HepG2 (cell line): ENCODE results near the gene ZMIZ1. TPM values are rescaled to one million over a fixed set of nuclear protein-coding genes. Genes with fewer than 3 reads are reported as not detected.
A peak's percentile ranks its signal among the peaks of the same experiment; 100 is the strongest.

Source experiments
- CBX5 ChIP-seq: sonication (generic); formaldehyde crosslinking; IDR thresholded peaks from 2 replicates; pipeline ENCODE4 v1.4.0; 2020; ENCODE audit warnings: missing genetic modification reagents, borderline replicate concordance
- ETV5 ChIP-seq: IDR thresholded peaks from 2 replicates; pipeline ENCODE4 v1.6.1; 2018; ENCODE audit warnings: missing biosample characterization, missing genetic modification reagents, inconsistent platforms, borderline replicate concordance
- GZF1 ChIP-seq: sonication (generic); formaldehyde crosslinking; IDR thresholded peaks from 2 replicates; pipeline ENCODE4 v1.5.1; 2020; ENCODE audit warnings: mild to moderate bottlenecking, missing genetic modification reagents
- HIVEP1 ChIP-seq: sonication (generic); formaldehyde crosslinking; IDR thresholded peaks from 2 replicates; pipeline ENCODE4 v1.4.0; 2020; ENCODE audit warnings: mild to moderate bottlenecking, missing genetic modification reagents
- HNRNPL ChIP-seq: fragments of 200-400 bp; formaldehyde crosslinking; IDR thresholded peaks from 2 replicates; pipeline ENCODE4 v1.6.1; 2017; ENCODE audit warnings: mild to moderate bottlenecking, low read depth, low read length
- KLF13 ChIP-seq: sonication (generic); formaldehyde crosslinking; IDR thresholded peaks from 2 replicates; pipeline ENCODE4 v1.4.0; 2020; ENCODE audit warnings: mild to moderate bottlenecking, missing genetic modification reagents
- NFIC ChIP-seq: IDR thresholded peaks from 2 replicates; pipeline ENCODE4 v1.6.1; 2012; ENCODE audit warnings: mild to moderate bottlenecking, low read length, inconsistent platforms
- NR2F1 ChIP-seq, 2 experiments: fragments of 450-650 bp in 1 of 2; formaldehyde crosslinking in 1 of 2; IDR thresholded peaks; 2 replicates each; pipeline versions ENCODE4 v1.5.0 to v1.6.1; 2016 to 2020; ENCODE audit warnings: mild to moderate bottlenecking in 1 of 2, missing compliant biosample characterization in 1 of 2, missing genetic modification reagents in 1 of 2, moderate library complexity in 1 of 2
- RXRB ChIP-seq: IDR thresholded peaks from 2 replicates; pipeline ENCODE4 v1.6.1; 2016; ENCODE audit warnings: borderline replicate concordance, missing genetic modification reagents, missing compliant biosample characterization
- SALL2 ChIP-seq: sonication (generic); formaldehyde crosslinking; IDR thresholded peaks from 2 replicates; pipeline ENCODE4 v1.8.1; 2023; ENCODE audit warnings: mild to moderate bottlenecking, missing genetic modification reagents, inconsistent platforms
- SP2 ChIP-seq: sonication (generic); formaldehyde crosslinking; IDR thresholded peaks from 2 replicates; pipeline ENCODE4 v1.5.1; 2020; ENCODE audit warnings: mild to moderate bottlenecking, missing genetic modification reagents
- TARDBP ChIP-seq: sonication (generic); formaldehyde crosslinking; IDR thresholded peaks from 2 replicates; pipeline ENCODE4 v1.8.0; 2022; ENCODE audit warnings: mild to moderate bottlenecking, missing genetic modification reagents
- USF2 ChIP-seq, 2 experiments: sonication (generic) in 1 of 2; formaldehyde crosslinking in 1 of 2; IDR thresholded peaks; 2 replicates each; pipeline versions ENCODE4 v1.5.1 to v1.6.1; 2011 to 2020; ENCODE audit warnings: borderline replicate concordance in 1 of 2, low read depth in 1 of 2, low read length in 1 of 2, mild to moderate bottlenecking in 1 of 2, missing genetic modification reagents in 1 of 2, moderate library complexity in 1 of 2
- ZC3H13 ChIP-seq: sonication (generic); formaldehyde crosslinking; IDR thresholded peaks from 2 replicates; pipeline ENCODE4 v1.8.1; 2023; ENCODE audit warnings: mild to moderate bottlenecking, missing genetic modification reagents, moderate library complexity
- ZFY ChIP-seq: sonication (generic); formaldehyde crosslinking; IDR thresholded peaks from 2 replicates; pipeline ENCODE4 v1.4.0; 2020; ENCODE audit warnings: missing genetic modification reagents
- ZNF136 ChIP-seq: sonication (generic); formaldehyde crosslinking; IDR thresholded peaks from 2 replicates; pipeline ENCODE4 v1.8.1; 2022; ENCODE audit warnings: low read depth, mild to moderate bottlenecking, moderate library complexity, missing genetic modification reagents
- ZNF329 ChIP-seq: sonication (generic); formaldehyde crosslinking; IDR thresholded peaks from 2 replicates; pipeline ENCODE4 v1.9.0; 2021; ENCODE audit warnings: low read depth, mild to moderate bottlenecking, missing genetic modification reagents
- ZNF614 ChIP-seq: IDR thresholded peaks from 2 replicates; pipeline ENCODE4 v1.6.1; 2018; ENCODE audit warnings: missing biosample characterization, missing genetic modification reagents, inconsistent platforms, borderline replicate concordance
- ZSCAN29 ChIP-seq: sonication (generic); formaldehyde crosslinking; conservative IDR thresholded peaks from 2 replicates; pipeline ENCODE4 v1.4.0; 2020; ENCODE audit warnings: mild to moderate bottlenecking, missing genetic modification reagents
- polyA plus RNA-seq, 8 experiments: library from polyadenylated mRNA; depleted of rRNA in 3 of 8; stranded (reverse) in 7 of 8; unstranded in 1 of 8; fragments of >200 nt; fragmentation: Illumina TruSeq in 4 of 8; extraction: Trizol in 4 of 8; gene quantifications; 2 replicates each; pipeline versions ENCODE4 v1.2.1 to v1.2.3, GENCODE V29; 2011 to 2016; ENCODE audit warnings: low read depth in 4 of 8, missing spikeins in 1 of 8, mixed read lengths in 1 of 8; ENCODE audit not compliant: insufficient read depth in 1 of 8
- total RNA-seq, 5 experiments: library from RNA; depleted of rRNA; stranded (reverse); fragments of >200 nt; fragmentation: Illumina TruSeq; extraction: Trizol; gene quantifications; 2 replicates each; pipeline ENCODE4 v1.2.3, GENCODE V29; 2016; ENCODE audit warnings: low read depth in 1 of 5
- TF ChIP-seq, protein P1 (sequence below): sonication (generic); formaldehyde crosslinking; IDR thresholded peaks from 2 replicates; pipeline ENCODE4 v1.8.0; 2022; ENCODE audit warnings: mild to moderate bottlenecking, missing genetic modification reagents, moderate library complexity
- TF ChIP-seq, protein P2 (sequence below): sonication (generic); formaldehyde crosslinking; IDR thresholded peaks from 2 replicates; pipeline ENCODE4 v1.4.0; 2020; ENCODE audit warnings: missing genetic modification reagents
- TF ChIP-seq, protein P3 (sequence below): sonication (generic); formaldehyde crosslinking; IDR thresholded peaks from 2 replicates; pipeline ENCODE4 v1.4.0; 2020; ENCODE audit warnings: mild to moderate bottlenecking, missing genetic modification reagents
- TF ChIP-seq, protein P4 (sequence below): sonication (generic); formaldehyde crosslinking; IDR thresholded peaks from 2 replicates; pipeline ENCODE4 v1.4.0; 2020; ENCODE audit warnings: mild to moderate bottlenecking, missing genetic modification reagents

ZMIZ1 gene
- total and polyA plus RNA-seq, 2 of the 13 experiments (the other 11 are each of a cell fraction or from before 2014, with no cell fraction given) = 5.3 to 10.2 TPM

DNA sequence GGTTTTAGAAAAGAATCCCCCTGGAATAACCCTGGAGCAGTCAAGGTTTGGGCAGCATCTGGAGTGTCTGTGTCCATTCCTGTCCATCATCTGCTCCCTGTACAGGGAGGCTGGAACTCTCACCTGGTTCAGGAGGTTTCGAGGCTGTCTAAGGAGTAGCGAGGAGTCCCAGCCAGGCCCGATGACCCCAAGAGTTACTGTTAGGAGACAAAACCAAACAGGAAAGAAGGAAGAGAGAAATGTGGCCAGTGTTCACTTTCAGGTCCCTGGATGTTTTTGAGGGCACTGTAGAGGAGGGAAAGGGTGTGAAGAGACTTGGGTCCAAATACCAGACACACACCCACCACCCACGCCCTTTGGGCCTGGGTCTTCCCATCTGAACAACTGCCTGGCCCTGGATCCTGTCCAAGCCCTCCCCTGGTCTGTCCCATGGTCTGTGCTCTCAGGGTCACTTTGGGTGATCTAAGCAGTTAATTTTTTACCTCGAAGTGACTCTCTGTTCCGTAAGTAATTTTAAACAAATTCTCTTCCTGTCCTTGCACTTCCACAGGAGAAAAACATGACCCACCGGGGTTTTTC, 117.1 kb downstream of the ZMIZ1 start (continued):
- TF ChIP-seq ZSCAN29 (CRISPR knock-in tag) (no peak), ZC3H13 (CRISPR knock-in tag) (no peak), NR2F1 (CRISPR knock-in tag; IDR thresholded peaks at IDR 0.05) (no peak), HNRNPL (no peak), CBX5 (CRISPR knock-in tag) (no peak), RXRB (CRISPR knock-in tag) (peak; percentile 92), ETV5 (peak; percentile 73; the same call in 1 of the 2 replicates), USF2 (IDR thresholded peaks at IDR 0.05; ENCODE audit: low read depth, low read length) (no peak), USF2 (CRISPR knock-in tag; IDR thresholded peaks at IDR 0.05; ENCODE audit: borderline replicate concordance) (no peak), ZFY (CRISPR knock-in tag) (0 out of 2 replicates have a peak, but pooled peaks have one; percentile 43), SALL2 (no peak), GZF1 (CRISPR knock-in tag) (no peak), ZNF136 (CRISPR knock-in tag) (no peak), ZNF614 (CRISPR knock-in tag) (0 out of 2 replicates have a peak, but pooled peaks have one; percentile 55), HIVEP1 (CRISPR knock-in tag) (no peak), TARDBP (CRISPR knock-in tag) (no peak), NFIC (peak; percentile 73; the same call in 1 of the 2 replicates), SP2 (no peak), KLF13 (CRISPR knock-in tag) (no peak), ZNF329 (CRISPR knock-in tag) (no peak)
- TF ChIP-seq, protein P1, sequence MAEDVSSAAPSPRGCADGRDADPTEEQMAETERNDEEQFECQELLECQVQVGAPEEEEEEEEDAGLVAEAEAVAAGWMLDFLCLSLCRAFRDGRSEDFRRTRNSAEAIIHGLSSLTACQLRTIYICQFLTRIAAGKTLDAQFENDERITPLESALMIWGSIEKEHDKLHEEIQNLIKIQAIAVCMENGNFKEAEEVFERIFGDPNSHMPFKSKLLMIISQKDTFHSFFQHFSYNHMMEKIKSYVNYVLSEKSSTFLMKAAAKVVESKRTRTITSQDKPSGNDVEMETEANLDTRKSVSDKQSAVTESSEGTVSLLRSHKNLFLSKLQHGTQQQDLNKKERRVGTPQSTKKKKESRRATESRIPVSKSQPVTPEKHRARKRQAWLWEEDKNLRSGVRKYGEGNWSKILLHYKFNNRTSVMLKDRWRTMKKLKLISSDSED (CRISPR knock-in tag) = no peak
- TF ChIP-seq, protein P2, sequence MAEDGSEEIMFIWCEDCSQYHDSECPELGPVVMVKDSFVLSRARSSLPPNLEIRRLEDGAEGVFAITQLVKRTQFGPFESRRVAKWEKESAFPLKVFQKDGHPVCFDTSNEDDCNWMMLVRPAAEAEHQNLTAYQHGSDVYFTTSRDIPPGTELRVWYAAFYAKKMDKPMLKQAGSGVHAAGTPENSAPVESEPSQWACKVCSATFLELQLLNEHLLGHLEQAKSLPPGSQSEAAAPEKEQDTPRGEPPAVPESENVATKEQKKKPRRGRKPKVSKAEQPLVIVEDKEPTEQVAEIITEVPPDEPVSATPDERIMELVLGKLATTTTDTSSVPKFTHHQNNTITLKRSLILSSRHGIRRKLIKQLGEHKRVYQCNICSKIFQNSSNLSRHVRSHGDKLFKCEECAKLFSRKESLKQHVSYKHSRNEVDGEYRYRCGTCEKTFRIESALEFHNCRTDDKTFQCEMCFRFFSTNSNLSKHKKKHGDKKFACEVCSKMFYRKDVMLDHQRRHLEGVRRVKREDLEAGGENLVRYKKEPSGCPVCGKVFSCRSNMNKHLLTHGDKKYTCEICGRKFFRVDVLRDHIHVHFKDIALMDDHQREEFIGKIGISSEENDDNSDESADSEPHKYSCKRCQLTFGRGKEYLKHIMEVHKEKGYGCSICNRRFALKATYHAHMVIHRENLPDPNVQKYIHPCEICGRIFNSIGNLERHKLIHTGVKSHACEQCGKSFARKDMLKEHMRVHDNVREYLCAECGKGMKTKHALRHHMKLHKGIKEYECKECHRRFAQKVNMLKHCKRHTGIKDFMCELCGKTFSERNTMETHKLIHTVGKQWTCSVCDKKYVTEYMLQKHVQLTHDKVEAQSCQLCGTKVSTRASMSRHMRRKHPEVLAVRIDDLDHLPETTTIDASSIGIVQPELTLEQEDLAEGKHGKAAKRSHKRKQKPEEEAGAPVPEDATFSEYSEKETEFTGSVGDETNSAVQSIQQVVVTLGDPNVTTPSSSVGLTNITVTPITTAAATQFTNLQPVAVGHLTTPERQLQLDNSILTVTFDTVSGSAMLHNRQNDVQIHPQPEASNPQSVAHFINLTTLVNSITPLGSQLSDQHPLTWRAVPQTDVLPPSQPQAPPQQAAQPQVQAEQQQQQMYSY (CRISPR knock-in tag) = no peak; the same call in 1 of the 2 replicates
- TF ChIP-seq, protein P3, sequence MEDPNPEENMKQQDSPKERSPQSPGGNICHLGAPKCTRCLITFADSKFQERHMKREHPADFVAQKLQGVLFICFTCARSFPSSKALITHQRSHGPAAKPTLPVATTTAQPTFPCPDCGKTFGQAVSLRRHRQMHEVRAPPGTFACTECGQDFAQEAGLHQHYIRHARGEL (CRISPR knock-in tag) = no peak
- TF ChIP-seq, protein P4, sequence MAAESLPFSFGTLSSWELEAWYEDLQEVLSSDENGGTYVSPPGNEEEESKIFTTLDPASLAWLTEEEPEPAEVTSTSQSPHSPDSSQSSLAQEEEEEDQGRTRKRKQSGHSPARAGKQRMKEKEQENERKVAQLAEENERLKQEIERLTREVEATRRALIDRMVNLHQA (CRISPR knock-in tag) = no peak
